GM04503 (cell line): ENCODE results near the gene NISCH.

ENCODE experiments used
- DNase-seq: peaks from one replicate; pipeline ENCODE4 v3.0.0-alpha.2; 2012; ENCODE audit warnings: low read depth

Gene NISCH

GRCh38 chr3:52527039-52527731, 71.8 kb downstream of the NISCH start:
- no peak for DNase-seq

GRCh38 chr3:52527732-52528585, 72.6 kb downstream of the NISCH start:
- DNase-seq, result no peak

- DNase-seq, result no peak
These were observed 73.4 kb downstream of the NISCH start for GRCh38 chr3:52528586-52529375.

- no peak for DNase-seq
These were observed 74.3 kb downstream of the NISCH start for GRCh38 chr3:52529376-52530333.

- DNase-seq, result no peak
These were observed 75.8 kb downstream of the NISCH start for GRCh38 chr3:52530918-52531826.

GRCh38 chr3:52531860-52532516, 76.6 kb downstream of the NISCH start:
- no peak for DNase-seq

- no peak for DNase-seq
These were observed 77.1 kb downstream of the NISCH start for GRCh38 chr3:52532517-52532837.

GRCh38 chr3:52532838-52533622, 77.6 kb downstream of the NISCH start:
- DNase-seq, result no peak

- DNase-seq, result no peak
These were observed 78.3 kb downstream of the NISCH start, which contains the start of gene NT5DC2 for GRCh38 chr3:52533623-52534280. Gene NT5DC2 (minus strand): TSS chr3:52533857. CDS start chr3:52533737, 120 bp downstream.

- DNase-seq, result no peak
These were observed 79.1 kb downstream of the NISCH start for GRCh38 chr3:52534281-52535183.

- no peak for DNase-seq
These were observed 80.2 kb downstream of the NISCH start for GRCh38 chr3:52535411-52536111.

GRCh38 chr3:52536112-52536368, 80.6 kb downstream of the NISCH start:
- no peak for DNase-seq

GRCh38 chr3:52536369-52537164, 81.2 kb downstream of the NISCH start, which contains the start of gene UQCC5:
Gene UQCC5 (plus strand): TSS chr3:52536605. CDS start chr3:52536756, 151 bp downstream.
- peak; percentile 90 for DNase-seq

GRCh38 chr3:52537165-52537620, 81.8 kb downstream of the NISCH start:
- no peak for DNase-seq

- no peak for DNase-seq
These were observed 82.5 kb downstream of the NISCH start for GRCh38 chr3:52537726-52538421.
